Activated T-helper 2 cell treated with anti-CD3 and anti-CD28 coated beads, Interferon-gamma antibody, Interleukin-2, Interleukin-4, amounts not matched to agents 10 μg/mL and 5 μg/mL and 100 μg/mL, durations not matched to agents 14 hours and 24 hours and 36 hours (primary cell): ENCODE measurements around the gene XYLT1. TPM values are rescaled to one million over a fixed set of nuclear protein-coding genes. Genes with fewer than 3 reads are reported as not detected.
A peak's percentile ranks its signal among the peaks of the same experiment; 100 is the strongest.

Experiments
- DNase-seq: peaks from one replicate; pipeline ENCODE4 v3.0.0; 2021; ENCODE audit warnings: low spot score
- H3K27ac Mint-ChIP-seq: one replicate; pipeline ENCODE4 v1.8.0; 2021; ENCODE audit warnings: mixed read lengths
- H3K27me3 Mint-ChIP-seq: one replicate; pipeline ENCODE4 v1.8.0; 2021; ENCODE audit warnings: low read depth, mixed read lengths
- H3K36me3 Mint-ChIP-seq: one replicate; pipeline ENCODE4 v1.8.0; 2021; ENCODE audit warnings: low read depth, mixed read lengths
- H3K4me1 Mint-ChIP-seq: one replicate; pipeline ENCODE4 v1.8.0; 2021; ENCODE audit warnings: low read depth, mixed read lengths
- H3K4me3 Mint-ChIP-seq: one replicate; pipeline ENCODE4 v1.8.0; 2021; ENCODE audit warnings: low read depth, mild to moderate bottlenecking, moderate library complexity, mixed read lengths
- H3K9me3 Mint-ChIP-seq: one replicate; pipeline ENCODE4 v1.8.0; 2021; ENCODE audit warnings: mixed read lengths
- intact Hi-C: fragments of 100-400 bp; cut with micrococcal nuclease; formaldehyde crosslinking; loops from one replicate; pipeline ENCODE4 v1.15.1; 2023
- total RNA-seq: library from RNA; stranded (reverse); gene quantifications from 2 replicates; pipeline ENCODE4 v1.2.3, GENCODE V29; 2022

XYLT1 gene
- total RNA-seq, 1 donor from 2014 or later: 18.9 TPM

GRCh38 chr16:17448640-17449638 lies 21.8 kb downstream of the XYLT1 start:
- intact Hi-C loops: no loop called here
- H3K27me3 Mint-ChIP-seq: no peaks in the 10 kb centered on the region
- peak overlapping the region; percentile 45 for H3K4me3 Mint-ChIP-seq
- no peaks in the 10 kb centered on the region for H3K9me3 Mint-ChIP-seq
- H3K4me1 Mint-ChIP-seq: peaks cover 44% of the 10 kb centered on the region
- DNase-seq: peak; percentile 18
- H3K36me3 Mint-ChIP-seq: peaks cover 26% of the 10 kb centered on the region
- H3K27ac Mint-ChIP-seq: peak overlapping the region; percentile 89

GRCh38 chr16:17447101-17447569 lies 23.6 kb downstream of the XYLT1 start:
- no peak for DNase-seq
- Mint-ChIP-seq H3K27me3 (no peaks in the 10 kb centered on the region), H3K27ac (no peak overlapping the region), H3K4me1 (peaks cover 33% of the 10 kb centered on the region), H3K4me3 (no peak overlapping the region), H3K9me3 (no peaks in the 10 kb centered on the region), H3K36me3 (peaks cover 31% of the 10 kb centered on the region)
- intact Hi-C loops: no loop called here

GRCh38 chr16:17446661-17447060 lies 24.1 kb downstream of the XYLT1 start:
- no peak for DNase-seq
- H3K36me3 Mint-ChIP-seq: peaks cover 36% of the 10 kb centered on the region
- H3K27ac Mint-ChIP-seq: no peak overlapping the region
- intact Hi-C loops: no loop called here
- H3K9me3 Mint-ChIP-seq: no peaks in the 10 kb centered on the region
- peaks cover 31% of the 10 kb centered on the region for H3K4me1 Mint-ChIP-seq
- H3K27me3 Mint-ChIP-seq: no peaks in the 10 kb centered on the region
- H3K4me3 Mint-ChIP-seq: no peak overlapping the region

- H3K27ac Mint-ChIP-seq: no peak overlapping the region
- H3K4me1 Mint-ChIP-seq: peaks cover 29% of the 10 kb centered on the region
- intact Hi-C loops: no loop called here
- no peak overlapping the region for H3K4me3 Mint-ChIP-seq
- DNase-seq: no peak
- peaks cover 37% of the 10 kb centered on the region for H3K36me3 Mint-ChIP-seq
- no peaks in the 10 kb centered on the region for H3K9me3 Mint-ChIP-seq
- H3K27me3 Mint-ChIP-seq: no peaks in the 10 kb centered on the region
Observed at GRCh38 chr16:17445421-17445820, 25.3 kb downstream of the XYLT1 start.

GRCh38 chr16:17444658-17445057 lies 26.1 kb downstream of the XYLT1 start:
- H3K4me1 Mint-ChIP-seq: peaks cover 33% of the 10 kb centered on the region
- no peaks in the 10 kb centered on the region for H3K9me3 Mint-ChIP-seq
- no peak for DNase-seq
- intact Hi-C loops: no loop called here
- H3K27ac Mint-ChIP-seq: no peak overlapping the region
- H3K36me3 Mint-ChIP-seq: peaks cover 42% of the 10 kb centered on the region
- H3K27me3 Mint-ChIP-seq: no peaks in the 10 kb centered on the region
- H3K4me3 Mint-ChIP-seq: no peak overlapping the region

GRCh38 chr16:17440131-17440530 lies 30.6 kb downstream of the XYLT1 start:
- intact Hi-C loops: no loop called here
- Mint-ChIP-seq H3K27me3 (no peaks in the 10 kb centered on the region), H3K4me3 (no peak overlapping the region), H3K27ac (no peak overlapping the region), H3K36me3 (peaks cover 65% of the 10 kb centered on the region), H3K4me1 (peaks cover 44% of the 10 kb centered on the region), H3K9me3 (no peaks in the 10 kb centered on the region)
- DNase-seq: no peak

GRCh38 chr16:17439580-17439979 lies 31.2 kb downstream of the XYLT1 start:
- peaks cover 44% of the 10 kb centered on the region for H3K4me1 Mint-ChIP-seq
- no peaks in the 10 kb centered on the region for H3K9me3 Mint-ChIP-seq
- peaks cover 60% of the 10 kb centered on the region for H3K36me3 Mint-ChIP-seq
- no peak for DNase-seq
- H3K4me3 Mint-ChIP-seq: no peak overlapping the region
- intact Hi-C loops: no loop called here
- H3K27ac Mint-ChIP-seq: no peak overlapping the region
- no peaks in the 10 kb centered on the region for H3K27me3 Mint-ChIP-seq

GRCh38 chr16:17437981-17438380 lies 32.8 kb downstream of the XYLT1 start:
- Mint-ChIP-seq H3K27ac (no peak overlapping the region), H3K9me3 (no peaks in the 10 kb centered on the region), H3K27me3 (no peaks in the 10 kb centered on the region), H3K4me3 (no peak overlapping the region), H3K4me1 (peaks cover 42% of the 10 kb centered on the region), H3K36me3 (peaks cover 45% of the 10 kb centered on the region)
- intact Hi-C loops: no loop called here
- DNase-seq: no peak

- Mint-ChIP-seq H3K4me1 (peaks cover 42% of the 10 kb centered on the region), H3K27me3 (no peaks in the 10 kb centered on the region), H3K36me3 (peaks cover 46% of the 10 kb centered on the region), H3K9me3 (no peaks in the 10 kb centered on the region), H3K4me3 (no peak overlapping the region), H3K27ac (no peak overlapping the region)
- intact Hi-C loops: no loop called here
- no peak for DNase-seq
Observed at GRCh38 chr16:17437127-17437720, 33.5 kb downstream of the XYLT1 start.

- H3K36me3 Mint-ChIP-seq: peaks cover 39% of the 10 kb centered on the region
- H3K27ac Mint-ChIP-seq: no peak overlapping the region
- intact Hi-C loops: no loop called here
- peaks cover 30% of the 10 kb centered on the region for H3K4me1 Mint-ChIP-seq
- DNase-seq: no peak
- no peaks in the 10 kb centered on the region for H3K27me3 Mint-ChIP-seq
- H3K9me3 Mint-ChIP-seq: no peaks in the 10 kb centered on the region
- no peak overlapping the region for H3K4me3 Mint-ChIP-seq
Observed at GRCh38 chr16:17435318-17435717, 35.4 kb downstream of the XYLT1 start.

- intact Hi-C loops: no loop called here
- peaks cover 15% of the 10 kb centered on the region for H3K4me1 Mint-ChIP-seq
Observed at GRCh38 chr16:17433577-17434451, 36.9 kb downstream of the XYLT1 start.

GRCh38 chr16:17432901-17433576 lies 37.7 kb downstream of the XYLT1 start:
- Mint-ChIP-seq H3K36me3 (peaks cover 30% of the 10 kb centered on the region), H3K9me3 (no peaks in the 10 kb centered on the region), H3K27ac (no peak overlapping the region), H3K4me3 (no peak overlapping the region), H3K4me1 (peaks cover 10% of the 10 kb centered on the region), H3K27me3 (no peaks in the 10 kb centered on the region)
- intact Hi-C loops: no loop called here
- DNase-seq: no peak

More at GRCh38 chr16:17433577-17434451, 36.9 kb downstream of the XYLT1 start:
- DNase-seq: no peak
- Mint-ChIP-seq H3K9me3 (no peaks in the 10 kb centered on the region), H3K4me3 (no peak overlapping the region), H3K36me3 (peaks cover 33% of the 10 kb centered on the region), H3K27me3 (no peaks in the 10 kb centered on the region), H3K27ac (no peak overlapping the region)
